GM18508 (cell line): ENCODE data around the gene ZNF841.
"Not testable (repeated sequence)": the region's sequence is repeated elsewhere in the genome, so short reads cannot be mapped to it uniquely, and the experiment has no call there.

ENCODE experiments used
- ATAC-seq: cut with Tn5 transposase; IDR thresholded peaks from one replicate; pipeline ENCODE4 v1.9.1; 2021; ENCODE audit warnings: moderate number of reproducible peaks; ENCODE audit not compliant: insufficient read depth, unreplicated experiment

The ZNF841 gene

DNA sequence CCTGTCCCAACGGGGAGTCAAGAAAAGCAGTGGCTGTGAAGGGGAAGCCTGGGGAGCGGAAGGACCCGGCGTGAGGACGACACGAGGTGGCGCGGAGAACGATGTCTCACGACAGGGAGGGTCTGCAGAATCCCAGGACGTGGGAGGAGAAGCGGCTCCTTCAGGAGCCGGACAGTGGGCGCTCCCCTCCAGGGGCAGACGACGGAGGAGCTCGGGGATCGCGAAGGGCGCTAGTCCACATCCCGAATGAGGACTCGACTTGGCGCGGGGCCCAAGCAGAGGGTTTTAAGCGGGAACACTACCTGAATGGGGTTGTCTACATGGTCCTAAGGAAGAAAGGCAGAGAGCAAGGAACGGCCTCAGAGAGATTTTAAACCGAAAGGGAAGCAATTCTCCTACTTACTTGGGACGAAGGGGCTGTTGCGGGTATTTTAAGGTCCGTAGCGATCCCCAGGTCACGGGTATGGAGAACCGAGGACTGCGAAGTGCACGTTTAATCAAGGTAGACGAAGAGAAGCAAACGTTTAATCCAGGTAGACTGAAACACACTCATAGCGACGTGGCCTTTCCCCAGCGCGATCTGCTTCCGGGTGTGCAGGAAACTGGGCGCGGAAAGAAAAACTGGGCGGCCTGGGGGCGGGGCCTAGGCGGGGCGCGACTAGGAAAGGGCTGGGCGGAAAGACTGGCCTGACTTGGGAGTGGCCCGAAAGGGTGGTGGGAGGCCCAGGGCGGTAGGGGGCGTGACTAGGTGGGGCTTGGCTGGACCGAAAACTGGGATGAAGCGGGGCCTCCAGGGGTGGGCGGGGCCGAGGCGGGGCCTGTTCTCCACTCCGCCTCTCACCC lies at the start of gene ZNF841:
Gene ZNF841, minus strand, starts transcription at position 594 of the 843 bp plus-strand sequence. CDS start 10,964 bp downstream, outside the sequence.
- no peak for ATAC-seq

DNA sequence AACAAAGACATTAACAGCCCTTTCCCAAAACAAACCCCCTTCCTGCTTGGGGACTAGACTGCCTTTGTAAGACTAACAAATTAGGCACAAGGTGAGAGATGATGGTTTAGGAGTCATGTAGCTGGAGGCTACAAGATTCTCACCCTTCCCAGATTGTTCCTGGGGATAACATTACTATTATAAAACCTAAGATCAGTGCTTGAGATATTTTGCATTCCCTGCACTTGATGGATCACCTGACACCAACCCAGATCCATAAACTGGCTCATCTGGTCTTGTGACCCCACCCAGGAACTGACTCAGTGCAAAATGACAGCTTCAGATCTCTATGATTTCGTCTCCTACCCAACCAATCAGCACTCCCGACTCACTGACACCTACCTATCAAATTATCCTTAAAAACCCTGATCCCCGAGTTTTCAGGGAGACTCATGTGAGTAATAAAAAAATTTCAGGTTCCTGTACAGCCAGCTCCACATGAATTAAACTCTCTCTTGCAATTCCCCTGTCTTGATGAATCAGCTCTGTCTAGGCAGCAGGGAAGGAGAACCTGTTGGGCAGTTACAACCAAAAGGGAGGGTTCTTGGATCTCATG lies 46.5 kb upstream of the ZNF841 start:
- ATAC-seq, result no peak

GRCh38 chr19:52141203-52141602 lies 45.6 kb upstream of the ZNF841 start:
- no peak for ATAC-seq

- ATAC-seq, result peak; percentile 41
Observed at GRCh38 chr19:52140032-52140710, 44.6 kb upstream of the ZNF841 start.

GRCh38 chr19:52139252-52140031 lies 43.9 kb upstream of the ZNF841 start, which contains the start of gene ZNF616:
ZNF616 (minus strand) TSS chr19:52139938; CDS start chr19:52130512, 9,426 bp downstream.
- ATAC-seq, result peak; percentile 42

GRCh38 chr19:52138983-52139251 lies 43.4 kb upstream of the ZNF841 start:
- ATAC-seq, result no peak

DNA sequence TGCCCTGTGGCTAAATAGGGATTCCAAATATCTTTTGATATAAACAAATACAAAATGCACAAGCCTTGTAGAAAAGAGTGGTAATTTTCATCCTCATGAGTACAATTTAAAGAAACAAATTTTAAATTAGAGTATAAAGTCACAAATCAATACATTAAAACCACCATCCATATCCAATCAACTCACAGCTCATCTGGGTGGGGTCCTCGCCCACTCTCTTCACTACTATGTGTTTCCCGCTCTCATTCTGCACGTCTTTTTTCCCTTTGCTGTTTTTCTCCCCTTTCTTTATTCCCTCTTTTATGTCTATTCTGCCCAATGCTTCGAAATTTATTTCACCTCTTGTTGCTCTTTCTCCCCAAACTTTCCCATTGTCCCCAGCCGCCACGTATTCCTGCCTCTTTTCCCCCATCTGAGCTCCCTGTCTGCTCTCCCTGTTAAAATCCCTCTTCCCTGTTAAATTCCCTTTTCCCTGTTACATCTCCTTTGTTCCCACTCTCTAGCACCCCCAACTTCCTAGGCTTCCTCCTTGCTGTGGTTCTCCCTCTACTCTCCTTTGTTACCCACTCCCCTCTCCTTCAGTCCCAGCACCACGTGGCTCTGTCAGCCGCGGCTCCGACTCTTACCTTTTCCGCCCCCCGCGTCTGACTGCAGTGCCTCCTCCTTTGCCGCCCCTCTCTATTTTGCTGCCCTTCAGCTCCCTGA lies 42.9 kb upstream of the ZNF841 start:
- ATAC-seq, result no peak

DNA sequence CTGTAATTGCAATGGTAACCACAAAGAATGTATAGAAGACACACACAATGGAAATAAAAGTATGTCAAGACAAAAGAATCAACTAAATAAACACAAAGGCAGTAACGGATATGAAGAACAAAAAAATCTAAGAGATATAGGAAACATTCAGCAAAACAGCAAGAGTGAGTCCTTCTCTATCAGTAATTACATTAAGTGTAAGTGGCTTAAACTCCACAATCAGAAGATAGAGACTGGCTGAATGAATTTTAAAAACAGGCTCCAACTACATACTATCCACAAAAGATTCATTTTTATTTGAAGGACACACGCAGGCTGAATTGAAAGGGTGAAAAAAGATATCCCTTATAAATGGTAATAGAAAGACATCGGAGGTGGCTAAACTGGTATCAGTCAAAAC lies 24.7 kb upstream of the ZNF841 start:
- no peak for ATAC-seq

- ATAC-seq, result no peak
Observed at GRCh38 chr19:52115526-52116053, 20.0 kb upstream of the ZNF841 start.

GRCh38 chr19:52114691-52115090 lies 19.1 kb upstream of the ZNF841 start:
- no peak for ATAC-seq

- ATAC-seq, result no peak
Observed at GRCh38 chr19:52112624-52113023, 17.1 kb upstream of the ZNF841 start.

DNA sequence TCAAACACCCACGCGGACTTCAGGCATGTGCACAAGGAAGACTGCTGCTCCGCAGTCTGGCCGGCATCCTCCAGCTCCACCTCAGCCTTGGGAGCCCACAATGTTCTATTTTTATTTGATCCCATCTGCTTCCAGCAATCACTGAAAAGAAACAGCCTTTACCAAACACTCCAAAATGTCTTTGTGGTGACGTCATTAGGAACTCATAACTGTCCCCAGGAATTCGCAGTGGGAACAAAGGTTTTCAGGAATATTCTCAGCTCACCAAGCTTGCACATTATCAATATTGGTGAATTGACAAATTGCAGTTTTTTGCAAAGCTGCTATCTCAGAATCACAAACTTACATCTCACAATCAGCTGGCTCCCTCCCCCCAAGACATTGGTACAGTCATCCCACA lies 15.2 kb upstream of the ZNF841 start:
- no peak for ATAC-seq

DNA sequence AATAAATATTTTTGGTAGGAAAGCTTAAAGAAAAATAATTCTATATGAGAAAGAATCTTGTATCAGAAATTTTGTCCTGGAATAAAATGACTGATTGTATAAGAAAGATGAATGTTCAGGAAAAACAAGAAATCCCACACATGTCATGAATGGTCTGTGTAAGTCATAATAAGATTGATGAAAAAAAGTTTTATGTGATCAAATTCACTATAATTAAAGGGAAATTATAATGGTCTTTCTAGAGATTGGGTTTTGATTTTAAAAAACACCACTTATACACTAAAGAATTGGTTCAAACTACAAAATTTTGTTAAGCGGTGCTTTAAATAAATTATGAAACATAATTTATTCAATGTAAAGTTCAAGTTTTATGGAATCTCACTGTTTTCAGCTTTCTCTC lies 7.2 kb upstream of the ZNF841 start:
- no peak for ATAC-seq

DNA sequence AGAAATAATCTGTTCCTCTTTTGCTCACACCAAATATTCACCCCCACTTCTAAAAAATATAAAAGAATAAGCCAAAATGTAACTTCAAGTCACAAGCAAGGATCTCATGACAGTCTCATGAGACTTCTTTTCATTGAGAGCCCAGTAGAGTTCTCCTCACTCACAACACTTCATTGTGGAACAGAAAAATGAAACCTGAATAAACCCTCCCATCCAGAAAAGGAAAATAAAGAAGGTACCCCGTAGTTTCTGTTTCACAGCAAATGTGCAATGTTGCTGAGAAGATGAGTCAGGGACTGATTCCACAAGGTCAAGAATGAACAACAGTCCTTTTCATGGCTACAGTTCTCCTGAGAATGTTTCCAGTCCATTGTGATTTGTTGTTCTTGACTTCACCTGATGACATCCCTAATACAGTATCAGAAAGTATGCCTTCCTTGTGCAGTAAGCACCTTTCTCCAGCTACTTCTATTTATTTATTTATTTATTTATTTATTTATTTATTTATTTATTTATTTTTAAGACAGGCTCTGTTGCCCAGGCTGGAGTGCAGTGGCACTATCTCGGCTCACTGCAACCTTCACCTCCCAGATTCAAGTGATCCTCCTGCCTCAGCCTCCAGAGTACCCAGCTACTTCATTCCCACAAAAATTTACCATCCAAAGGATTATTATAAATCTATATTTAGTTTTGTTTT lies 6.4 kb upstream of the ZNF841 start:
- no peak for ATAC-seq

- ATAC-seq, result no peak
Observed at GRCh38 chr19:52099497-52100138, 4.1 kb upstream of the ZNF841 start.

- not testable (repeated sequence) for ATAC-seq
Observed at GRCh38 chr19:52096416-52096815, 851 bp upstream of the ZNF841 start.

DNA sequence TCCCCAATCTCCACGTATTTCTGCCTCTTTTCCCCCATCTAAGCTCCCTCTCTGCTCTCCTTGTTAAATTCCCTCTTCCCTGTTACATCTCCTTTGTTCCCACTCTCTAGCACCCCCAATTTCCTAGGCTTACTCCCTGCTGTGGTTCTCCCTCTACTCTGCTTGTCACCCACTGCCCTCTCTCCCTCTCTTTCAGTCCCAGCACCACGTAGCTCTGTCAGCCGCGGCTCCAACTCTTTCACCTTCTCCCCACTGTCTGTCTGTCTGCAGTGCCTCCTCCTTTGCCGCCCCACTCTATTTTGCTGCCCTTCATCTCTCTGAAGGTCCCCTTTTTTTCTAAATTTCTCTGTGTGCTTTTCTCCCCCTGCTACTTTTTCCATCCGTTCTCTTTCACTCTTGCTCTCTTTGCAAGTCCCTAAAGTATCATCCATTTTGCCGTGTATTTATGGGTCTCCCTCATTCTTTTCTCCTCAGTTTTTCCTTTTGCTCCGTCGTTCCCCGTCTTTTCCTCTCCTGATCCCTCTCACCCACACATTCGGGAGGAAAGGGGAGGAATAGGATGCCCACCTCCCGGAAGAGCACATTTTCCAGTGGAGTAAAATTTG lies 937 bp downstream of the ZNF841 start:
- no peak for ATAC-seq

GRCh38 chr19:52086481-52086880 lies 9.1 kb downstream of the ZNF841 start:
- ATAC-seq, result no peak
